Measurements from ENCODE around the gene DEGS2.

DEGS2 gene

GRCh38 chr14:100191584-100192249 is 32.3 kb upstream of the DEGS2 start:
- H4K20me1 ChIP-seq (ENCODE audit: insufficient read depth, low read length) = no peaks in the 10 kb centered on the region
- no peaks in the 10 kb centered on the region for H3K9me3 ChIP-seq (replicated peaks; ENCODE audit: insufficient read depth, low read length)
- no peaks in the 10 kb centered on the region for H3F3A ChIP-seq (ENCODE audit: insufficient read depth, low read length)
- no peak overlapping the region for H3K4me2 ChIP-seq (ENCODE audit: low read depth, low read length)
- H3K36me3 ChIP-seq (replicated peaks; ENCODE audit: insufficient read depth, low read length) = no peaks in the 10 kb centered on the region
- no peak overlapping the region for H3K4me3 ChIP-seq (ENCODE audit: low read length)
- H3K4me1 ChIP-seq (ENCODE audit: low read length) = peaks cover 5% of the 10 kb centered on the region; the same call in 1 of the 2 replicates
- H3K27me3 ChIP-seq (replicated peaks; ENCODE audit: insufficient read depth, low read length) = no peaks in the 10 kb centered on the region
- DNase-seq = no peak
- TF ChIP-seq EZH2phosphoT487 (IDR thresholded peaks at IDR 0.05; ENCODE audit: low read length) (no peak), CTCF (IDR thresholded peaks at IDR 0.05; ENCODE audit: low read length) (no peak), EZH2 (optimal IDR thresholded peaks at IDR 0.05; ENCODE audit: low read depth, low read length) (no peak)
- no peak overlapping the region for H2AFZ ChIP-seq (ENCODE audit: low read length)
- no peak overlapping the region for H3K9ac ChIP-seq (ENCODE audit: low read length)
- H3K27ac ChIP-seq (ENCODE audit: low read length) = no peak overlapping the region
- no peaks in the 10 kb centered on the region for H3K9me2 ChIP-seq (replicated peaks; ENCODE audit: insufficient read depth, low read length)
- H3K79me2 ChIP-seq (ENCODE audit: low read length) = no peaks in the 10 kb centered on the region

- no peak overlapping the region for H3K4me3 ChIP-seq (ENCODE audit: low read length)
- no peak overlapping the region for H2AFZ ChIP-seq (ENCODE audit: low read length)
- H3K36me3 ChIP-seq (replicated peaks; ENCODE audit: insufficient read depth, low read length) = no peaks in the 10 kb centered on the region
- DNase-seq = no peak
- no peak overlapping the region for H3K27ac ChIP-seq (ENCODE audit: low read length)
- no peaks in the 10 kb centered on the region for H4K20me1 ChIP-seq (ENCODE audit: insufficient read depth, low read length)
- no peak for TF ChIP-seq EZH2 (optimal IDR thresholded peaks at IDR 0.05; ENCODE audit: low read depth, low read length)
- H3K9ac ChIP-seq (ENCODE audit: low read length) = no peak overlapping the region
- H3K9me2 ChIP-seq (replicated peaks; ENCODE audit: insufficient read depth, low read length) = no peaks in the 10 kb centered on the region
- H3K9me3 ChIP-seq (replicated peaks; ENCODE audit: insufficient read depth, low read length) = no peaks in the 10 kb centered on the region
- H3F3A ChIP-seq (ENCODE audit: insufficient read depth, low read length) = no peaks in the 10 kb centered on the region
- no peak overlapping the region for H3K4me2 ChIP-seq (ENCODE audit: low read depth, low read length)
- H3K4me1 ChIP-seq (ENCODE audit: low read length) = peaks cover 5% of the 10 kb centered on the region; the same call in 1 of the 2 replicates
- no peaks in the 10 kb centered on the region for H3K79me2 ChIP-seq (ENCODE audit: low read length)
- H3K27me3 ChIP-seq (replicated peaks; ENCODE audit: insufficient read depth, low read length) = no peaks in the 10 kb centered on the region
Measured at GRCh38 chr14:100190126-100190525, 30.7 kb upstream of the DEGS2 start.

- H3F3A ChIP-seq (ENCODE audit: insufficient read depth, low read length) = no peaks in the 10 kb centered on the region
- peaks cover 4% of the 10 kb centered on the region; the same call in 1 of the 2 replicates for H3K4me1 ChIP-seq (ENCODE audit: low read length)
- no peaks in the 10 kb centered on the region for H3K27me3 ChIP-seq (replicated peaks; ENCODE audit: insufficient read depth, low read length)
- H3K9me2 ChIP-seq (replicated peaks; ENCODE audit: insufficient read depth, low read length) = no peaks in the 10 kb centered on the region
- H2AFZ ChIP-seq (ENCODE audit: low read length) = no peak overlapping the region
- H3K27ac ChIP-seq (ENCODE audit: low read length) = no peak overlapping the region
- no peaks in the 10 kb centered on the region for H3K79me2 ChIP-seq (ENCODE audit: low read length)
- H3K4me2 ChIP-seq (ENCODE audit: low read depth, low read length) = no peak overlapping the region
- H4K20me1 ChIP-seq (ENCODE audit: insufficient read depth, low read length) = no peaks in the 10 kb centered on the region
- no peak for TF ChIP-seq CTCF (IDR thresholded peaks at IDR 0.05; ENCODE audit: low read length)
- TF ChIP-seq EZH2phosphoT487 (IDR thresholded peaks at IDR 0.05; ENCODE audit: low read length) = no peak
- no peak for TF ChIP-seq EZH2 (optimal IDR thresholded peaks at IDR 0.05; ENCODE audit: low read depth, low read length)
- no peak overlapping the region for H3K4me3 ChIP-seq (ENCODE audit: low read length)
- no peaks in the 10 kb centered on the region for H3K9me3 ChIP-seq (replicated peaks; ENCODE audit: insufficient read depth, low read length)
- no peak for DNase-seq
- H3K36me3 ChIP-seq (replicated peaks; ENCODE audit: insufficient read depth, low read length) = no peaks in the 10 kb centered on the region
- no peak overlapping the region for H3K9ac ChIP-seq (ENCODE audit: low read length)
Measured at GRCh38 chr14:100188392-100189030, 29.1 kb upstream of the DEGS2 start.
